Activated T-helper 17 cell treated with anti-CD3 and anti-CD28 coated beads, Interleukin-2, amount 50 U/mL, for 72 hours (primary cell): ENCODE data around the gene PI4K2A. TPM values are rescaled to one million over a fixed set of nuclear protein-coding genes. Genes with fewer than 3 reads are reported as not detected.
"Not testable (repeated sequence)": the region's sequence is repeated elsewhere in the genome, so short reads cannot be mapped to it uniquely, and the experiment has no call there.

Experiments
- ATAC-seq: fragments of 150-1000 bp; cut with Tn5 transposase; replicated peaks from 2 replicates; pipeline ENCODE4 v1.10.0; 2021; ENCODE audit warnings: mild to moderate bottlenecking, moderate library complexity
- H3K27ac Mint-ChIP-seq: one replicate; pipeline ENCODE4 v1.8.0; 2022; ENCODE audit warnings: mixed read lengths
- H3K27me3 Mint-ChIP-seq: one replicate; pipeline ENCODE4 v1.8.0; 2022; ENCODE audit warnings: mixed read lengths
- H3K36me3 Mint-ChIP-seq: one replicate; pipeline ENCODE4 v1.8.0; 2022; ENCODE audit warnings: low read depth, mild to moderate bottlenecking, mixed read lengths
- H3K4me1 Mint-ChIP-seq: one replicate; pipeline ENCODE4 v1.8.0; 2022; ENCODE audit warnings: mixed read lengths
- H3K4me3 Mint-ChIP-seq: one replicate; pipeline ENCODE4 v1.8.0; 2022; ENCODE audit warnings: mild to moderate bottlenecking, mixed read lengths
- H3K9me3 Mint-ChIP-seq: one replicate; pipeline ENCODE4 v1.8.0; 2022; ENCODE audit warnings: mixed read lengths
- total RNA-seq, 2 donors: library from RNA; stranded (reverse); gene quantifications; one replicate each; pipeline ENCODE4 v1.2.3, GENCODE V29; 2022

Gene PI4K2A
- total RNA-seq, 2 donors from 2014 or later = 6.6 to 12.4 TPM

DNA sequence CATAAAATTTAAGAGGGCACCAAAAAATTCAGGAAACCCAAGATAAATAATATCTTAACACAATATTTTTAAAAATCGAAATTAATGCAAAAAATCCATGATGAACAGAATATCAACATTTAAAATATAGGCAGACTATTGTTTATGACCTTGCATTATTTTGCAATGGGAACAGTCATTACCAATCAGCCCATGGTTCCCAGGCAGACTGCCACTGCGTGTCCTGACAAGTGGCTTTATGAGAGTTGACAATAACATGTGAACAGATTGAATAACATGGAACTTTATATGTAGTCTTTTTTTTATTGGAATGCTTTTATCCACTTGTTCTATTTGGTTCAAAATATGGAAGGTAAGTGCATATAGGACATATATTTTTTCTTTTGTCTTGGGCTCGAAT lies 49.7 kb downstream of the PI4K2A start:
- no peak for ATAC-seq
- Mint-ChIP-seq H3K36me3 (no peaks in the 10 kb centered on the region), H3K27me3 (no peaks in the 10 kb centered on the region), H3K27ac (no peak overlapping the region), H3K9me3 (no peaks in the 10 kb centered on the region), H3K4me1 (peaks cover 6% of the 10 kb centered on the region), H3K4me3 (no peak overlapping the region)

DNA sequence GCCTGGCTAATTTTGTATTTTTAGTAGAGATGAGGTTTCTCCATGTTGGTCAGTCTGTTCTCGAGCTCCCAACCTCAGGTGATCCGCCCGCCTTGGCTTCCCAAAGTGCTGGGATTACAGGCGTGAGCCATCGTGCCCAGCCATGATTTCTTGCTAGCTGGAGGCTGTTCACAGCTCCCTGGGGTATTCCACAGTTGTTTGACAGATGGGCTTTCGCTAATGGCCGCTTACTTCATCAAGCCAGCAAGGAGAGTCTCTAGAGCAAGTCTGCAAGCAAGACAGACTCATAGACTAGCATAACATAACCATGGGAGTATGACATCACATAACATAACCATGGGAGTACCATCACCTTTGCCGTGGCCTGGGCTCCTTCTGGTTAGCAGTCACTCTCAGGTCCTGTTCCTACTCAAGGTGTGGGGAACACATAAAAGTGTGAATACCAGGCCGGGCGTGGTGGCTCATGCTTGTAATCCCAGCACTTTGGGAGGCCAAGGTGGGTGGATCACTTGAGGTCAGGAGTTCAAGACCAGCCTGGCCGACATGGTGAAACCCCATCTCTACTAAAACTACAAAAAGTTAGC lies 57.7 kb downstream of the PI4K2A start:
- H3K4me1 Mint-ChIP-seq, H3K27ac Mint-ChIP-seq, H3K36me3 Mint-ChIP-seq, H3K27me3 Mint-ChIP-seq, H3K4me3 Mint-ChIP-seq, H3K9me3 Mint-ChIP-seq, ATAC-seq: not testable (repeated sequence)

DNA sequence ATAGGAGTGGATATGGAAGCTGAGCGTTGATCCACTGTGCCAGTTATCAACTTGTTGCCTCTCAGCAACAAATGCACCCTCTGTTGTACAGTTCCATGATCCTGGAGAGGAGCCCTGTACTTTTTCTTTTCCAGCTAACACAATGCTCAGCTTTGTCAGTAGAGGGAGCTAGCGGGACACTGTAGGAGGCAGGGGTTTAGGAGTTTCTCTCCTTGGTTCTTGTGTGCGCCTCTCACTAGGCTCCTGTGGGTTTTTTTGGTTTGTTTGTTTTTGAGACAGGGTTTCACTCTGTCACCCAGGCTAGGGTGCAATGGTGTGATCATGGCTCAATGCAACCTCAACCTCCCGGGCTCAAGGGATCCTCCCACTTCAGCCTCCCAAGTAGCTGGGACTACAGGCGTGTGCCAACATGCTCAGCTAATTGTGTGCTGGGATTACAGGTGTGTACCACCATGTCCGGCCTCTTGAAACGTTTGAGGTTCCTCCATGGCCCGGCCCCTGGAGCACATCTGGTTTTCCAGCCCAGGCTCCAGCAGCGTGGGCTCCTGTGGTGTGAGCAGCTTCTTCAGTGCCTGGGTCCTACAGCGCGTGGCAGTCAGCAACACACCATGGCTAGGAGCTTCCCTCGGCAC lies 61.1 kb downstream of the PI4K2A start:
- peaks cover 4% of the 10 kb centered on the region for H3K27me3 Mint-ChIP-seq
- no peak overlapping the region for H3K27ac Mint-ChIP-seq
- no peak overlapping the region for H3K4me3 Mint-ChIP-seq
- no peaks in the 10 kb centered on the region for H3K9me3 Mint-ChIP-seq
- H3K36me3 Mint-ChIP-seq = no peaks in the 10 kb centered on the region
- no peaks in the 10 kb centered on the region for H3K4me1 Mint-ChIP-seq
- ATAC-seq = peak; percentile 95

DNA sequence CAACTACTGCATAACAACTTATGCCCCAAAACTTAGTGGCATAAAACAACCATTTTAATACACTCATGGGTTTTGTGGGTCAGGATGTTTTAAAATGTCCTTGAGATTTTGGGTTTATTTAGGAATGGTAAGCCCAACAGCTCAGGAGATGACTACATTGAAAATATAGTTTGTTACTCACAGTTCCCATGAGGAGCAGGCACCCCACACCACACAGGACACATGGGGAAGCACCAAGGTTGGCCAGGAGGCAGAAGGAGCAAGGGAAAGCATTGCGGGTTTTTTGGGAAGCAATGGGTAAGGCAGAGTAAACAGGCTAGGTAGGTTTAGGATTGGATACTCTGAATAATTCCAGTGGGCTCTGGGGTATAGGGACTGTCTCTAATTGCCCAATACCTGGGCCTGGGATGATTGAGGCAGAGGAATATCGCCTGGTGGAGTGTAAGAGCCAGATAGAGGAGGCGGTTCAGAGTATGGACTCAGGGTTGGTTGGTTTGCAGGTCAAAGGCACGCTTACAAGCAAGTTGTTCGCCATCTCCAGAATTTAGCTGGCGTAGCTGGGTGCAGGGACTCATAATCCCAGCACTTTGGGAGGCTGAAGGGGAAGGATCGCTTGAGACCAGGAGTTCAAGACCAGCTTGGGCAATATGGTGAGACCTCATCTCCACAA lies 63.1 kb downstream of the PI4K2A start:
- ATAC-seq = no peak
- Mint-ChIP-seq H3K4me1 (no peaks in the 10 kb centered on the region), H3K27ac (no peak overlapping the region), H3K4me3 (no peak overlapping the region), H3K36me3 (no peaks in the 10 kb centered on the region), H3K9me3 (no peaks in the 10 kb centered on the region), H3K27me3 (peaks cover 4% of the 10 kb centered on the region)

DNA sequence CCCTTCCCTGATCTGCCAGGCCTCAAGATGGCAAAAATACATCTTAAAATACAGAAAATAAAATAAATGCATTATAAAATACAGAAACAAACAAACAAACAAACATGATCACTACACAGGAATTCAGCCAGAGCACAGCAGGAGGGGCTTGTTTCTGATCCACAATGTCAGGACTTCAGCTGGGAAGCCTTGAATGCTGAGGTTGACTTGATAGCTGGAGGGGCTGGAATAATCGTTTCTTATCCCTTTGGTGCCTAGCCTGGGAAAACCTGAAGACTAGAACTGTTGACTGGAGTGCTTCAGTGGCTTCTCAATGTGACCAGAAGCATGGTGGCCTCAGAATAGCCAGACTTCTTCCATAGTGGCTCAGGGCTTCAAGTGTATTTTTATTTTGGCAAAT lies 63.9 kb downstream of the PI4K2A start:
- H3K9me3 Mint-ChIP-seq = no peaks in the 10 kb centered on the region

DNA sequence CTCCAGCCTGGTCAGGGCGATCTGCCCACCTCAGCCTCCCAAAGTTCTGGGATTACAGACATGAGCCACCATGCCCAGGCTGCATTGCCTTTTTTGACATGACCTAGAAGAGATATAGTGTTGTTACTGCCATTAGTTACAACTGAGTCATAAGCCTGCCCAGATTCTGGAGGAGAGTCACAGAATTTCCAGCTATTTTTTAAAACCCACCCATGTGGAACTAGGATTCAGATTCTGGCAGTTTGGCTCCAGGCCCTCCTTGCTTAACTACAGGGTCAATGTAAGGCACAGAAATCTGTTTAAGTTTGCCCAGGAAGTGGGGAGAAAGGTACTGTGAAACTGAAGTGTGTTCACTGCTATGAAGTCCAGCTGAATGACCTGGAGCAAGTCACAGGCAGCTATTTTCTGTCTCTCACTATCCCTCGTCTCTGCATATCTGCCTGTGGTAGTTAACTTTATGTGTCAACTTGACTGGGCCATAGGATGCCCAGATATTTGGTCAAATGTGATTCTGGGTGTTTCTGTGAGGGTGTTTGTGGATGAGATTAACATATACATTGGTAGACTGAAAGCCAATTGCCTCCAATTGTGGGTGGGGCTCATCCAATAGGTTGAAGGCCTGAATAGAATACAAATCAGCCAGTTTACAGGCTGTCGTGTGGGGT lies 64.7 kb downstream of the PI4K2A start:
- ATAC-seq = no peak
- Mint-ChIP-seq H3K27me3 (peaks cover 10% of the 10 kb centered on the region), H3K36me3 (no peaks in the 10 kb centered on the region), H3K9me3 (no peaks in the 10 kb centered on the region), H3K27ac (no peak overlapping the region), H3K4me3 (no peak overlapping the region), H3K4me1 (no peaks in the 10 kb centered on the region)

More for the DNA sequence above, 63.9 kb downstream of the PI4K2A start:
- Mint-ChIP-seq H3K4me3 (no peak overlapping the region), H3K4me1 (no peaks in the 10 kb centered on the region), H3K27me3 (peaks cover 9% of the 10 kb centered on the region), H3K27ac (no peak overlapping the region), H3K36me3 (no peaks in the 10 kb centered on the region)
- no peak for ATAC-seq

DNA sequence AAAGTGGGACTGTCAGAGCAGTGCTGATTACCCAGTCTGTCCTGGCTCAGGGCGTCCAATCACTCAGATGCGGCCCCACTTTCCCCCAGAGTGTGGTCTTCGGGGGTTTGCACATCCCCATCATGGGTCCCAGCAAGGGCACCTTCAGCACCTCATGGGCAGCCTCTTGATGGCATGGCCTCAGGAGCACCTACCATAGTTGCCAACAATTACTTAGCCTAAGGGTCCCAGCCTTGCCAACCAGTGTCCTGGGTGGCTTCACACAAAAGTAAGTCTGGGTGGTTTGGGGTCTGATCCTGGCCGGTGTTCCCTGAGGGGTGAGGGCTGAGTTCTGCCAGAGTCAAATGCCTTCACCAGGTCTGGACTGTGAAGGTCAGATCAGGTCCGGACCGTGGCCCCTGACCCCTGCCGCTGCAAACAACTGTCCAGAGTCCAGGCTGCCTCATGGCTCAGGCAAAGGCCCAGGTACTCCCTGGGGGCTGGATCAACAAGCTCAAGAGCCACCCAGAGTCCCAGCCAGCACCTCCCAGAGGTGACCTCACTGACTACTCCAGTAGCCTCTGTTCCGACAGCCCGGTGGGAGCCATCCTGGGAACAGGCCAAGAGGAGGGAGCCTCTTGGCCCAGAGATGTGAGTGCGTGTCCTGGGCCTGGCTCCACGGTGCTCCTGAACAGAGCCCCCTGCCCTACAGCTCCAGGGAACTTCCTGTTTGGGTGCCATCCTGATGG lies 66.8 kb downstream of the PI4K2A start:
- Mint-ChIP-seq H3K27me3 (peaks cover 14% of the 10 kb centered on the region), H3K36me3 (no peaks in the 10 kb centered on the region), H3K9me3 (no peaks in the 10 kb centered on the region), H3K4me3 (no peak overlapping the region), H3K27ac (no peak overlapping the region), H3K4me1 (no peaks in the 10 kb centered on the region)
- no peak for ATAC-seq

DNA sequence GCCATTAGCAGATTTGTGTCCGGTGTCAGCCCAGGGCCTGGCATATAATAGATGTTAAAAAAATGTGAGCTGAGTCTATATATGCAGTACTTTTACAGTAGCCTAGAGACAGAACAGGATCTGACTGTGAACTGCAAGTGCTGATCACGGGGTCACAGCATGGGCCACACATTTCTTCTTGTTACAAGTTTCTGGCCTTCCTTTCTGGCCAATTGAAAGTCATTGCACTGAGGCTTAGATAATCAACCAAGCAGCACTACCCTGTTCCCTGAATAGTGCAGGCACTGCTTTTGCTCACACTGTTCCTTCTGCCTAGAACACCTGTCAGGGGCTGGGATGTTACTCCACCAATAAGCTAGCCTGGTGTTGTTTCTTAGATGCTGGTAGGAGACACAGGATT lies 67.7 kb downstream of the PI4K2A start:
- H3K36me3 Mint-ChIP-seq = no peaks in the 10 kb centered on the region
- no peak overlapping the region for H3K4me3 Mint-ChIP-seq

DNA sequence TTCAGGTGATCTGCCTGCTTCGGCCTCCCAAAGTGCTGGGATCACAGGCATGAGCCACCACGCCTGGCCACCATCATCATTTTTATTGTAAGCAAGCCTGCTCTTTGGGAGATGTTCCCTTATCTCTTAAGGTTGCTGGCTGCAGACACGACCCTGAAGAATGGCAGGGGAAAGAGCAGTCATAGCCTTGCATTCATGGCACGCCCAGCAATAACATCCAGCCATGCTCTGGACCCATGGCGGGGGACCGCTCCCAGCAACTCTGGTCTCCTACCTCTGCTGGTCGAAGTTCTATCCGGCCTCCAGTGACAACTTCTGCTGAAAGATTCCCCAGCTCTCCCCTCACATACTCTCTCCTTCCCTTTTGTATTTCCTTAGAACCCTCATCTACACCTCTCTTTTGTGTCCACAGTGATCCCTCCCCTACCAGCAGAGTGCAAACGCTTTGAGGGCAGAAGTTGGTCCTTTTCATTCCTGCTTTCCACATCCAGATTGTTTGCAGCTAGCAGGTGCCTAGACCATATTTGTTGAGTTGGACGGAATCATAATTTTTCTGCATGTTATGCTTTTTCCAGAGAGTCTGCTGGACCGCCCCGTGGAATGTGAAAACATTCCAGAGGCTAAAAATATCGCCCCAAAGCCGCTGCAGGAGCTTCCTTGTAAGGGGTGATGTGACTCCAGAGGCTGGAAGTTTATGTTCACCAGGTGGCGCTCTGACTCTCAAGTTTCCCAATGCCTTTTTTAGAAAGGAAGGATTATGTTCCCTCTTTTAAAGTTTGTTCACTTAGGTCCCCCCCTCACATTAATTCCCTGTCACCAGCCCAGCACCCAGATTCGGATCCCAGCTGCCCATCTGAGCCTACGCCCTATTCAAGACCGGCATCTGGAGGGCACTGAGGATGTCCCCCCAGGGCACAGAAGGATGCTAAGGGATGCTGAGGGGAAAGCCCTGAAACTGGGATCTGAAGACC lies 68.8 kb downstream of the PI4K2A start:
- no peaks in the 10 kb centered on the region for H3K36me3 Mint-ChIP-seq
- H3K4me3 Mint-ChIP-seq = no peak overlapping the region
- peaks cover 10% of the 10 kb centered on the region for H3K27me3 Mint-ChIP-seq
- no peaks in the 10 kb centered on the region for H3K4me1 Mint-ChIP-seq
- H3K9me3 Mint-ChIP-seq = no peaks in the 10 kb centered on the region
- H3K27ac Mint-ChIP-seq = no peak overlapping the region
- ATAC-seq = no peak

More for the DNA sequence above, 67.7 kb downstream of the PI4K2A start:
- peaks cover 14% of the 10 kb centered on the region for H3K27me3 Mint-ChIP-seq
- H3K4me1 Mint-ChIP-seq = no peaks in the 10 kb centered on the region
- ATAC-seq = no peak
- H3K27ac Mint-ChIP-seq = no peak overlapping the region
- H3K9me3 Mint-ChIP-seq = no peaks in the 10 kb centered on the region

DNA sequence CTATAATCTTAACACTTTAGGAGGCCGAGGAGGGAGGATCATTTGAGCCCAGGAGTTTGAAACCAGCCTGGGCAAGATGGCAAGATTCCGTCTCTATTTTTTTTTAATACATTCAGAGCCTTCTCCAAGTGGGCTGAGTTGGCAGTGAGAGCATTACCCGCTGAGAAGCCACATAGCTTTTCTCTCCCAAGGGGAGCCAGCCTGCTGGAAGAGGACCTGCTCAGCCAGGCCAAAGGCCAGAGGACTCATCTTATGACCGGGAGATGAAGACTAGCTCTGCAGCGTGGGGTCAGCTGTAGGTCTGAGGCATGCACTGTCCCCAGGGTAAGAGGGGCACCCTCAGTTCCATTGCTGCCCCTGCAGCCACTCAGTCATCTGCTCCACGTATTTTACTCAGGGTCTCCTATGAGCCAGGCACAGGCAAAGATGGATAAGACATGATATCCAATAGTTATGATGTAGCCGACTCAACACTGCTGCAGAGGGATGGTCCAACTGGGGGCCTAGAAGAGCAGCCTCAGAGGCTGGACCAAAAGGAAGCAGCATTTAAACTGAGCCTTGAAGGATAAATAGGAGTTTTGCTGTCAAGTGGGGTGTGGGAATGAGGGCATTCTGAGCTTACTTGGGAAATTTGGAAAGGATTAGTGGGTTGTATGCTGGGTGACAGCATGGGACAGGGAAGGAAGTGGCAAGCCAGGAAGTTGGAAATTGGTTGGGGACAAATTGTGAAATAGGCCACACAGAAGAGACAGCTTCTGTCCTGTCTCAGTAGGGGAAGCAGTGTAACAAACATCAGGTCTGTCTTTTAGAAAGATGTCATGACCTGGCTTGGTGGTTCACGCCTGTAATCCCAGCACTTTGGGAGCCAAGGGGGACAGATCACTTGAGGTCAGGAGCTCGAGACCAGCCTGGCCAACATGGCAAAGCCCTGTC lies 71.4 kb downstream of the PI4K2A start:
- H3K9me3 Mint-ChIP-seq = no peaks in the 10 kb centered on the region
- H3K36me3 Mint-ChIP-seq = no peaks in the 10 kb centered on the region
- no peak for ATAC-seq
- H3K4me1 Mint-ChIP-seq = no peaks in the 10 kb centered on the region
- H3K27me3 Mint-ChIP-seq = peaks cover 10% of the 10 kb centered on the region
- peak overlapping the region; percentile 26 for H3K27ac Mint-ChIP-seq
- peak overlapping the region; percentile 83 for H3K4me3 Mint-ChIP-seq

DNA sequence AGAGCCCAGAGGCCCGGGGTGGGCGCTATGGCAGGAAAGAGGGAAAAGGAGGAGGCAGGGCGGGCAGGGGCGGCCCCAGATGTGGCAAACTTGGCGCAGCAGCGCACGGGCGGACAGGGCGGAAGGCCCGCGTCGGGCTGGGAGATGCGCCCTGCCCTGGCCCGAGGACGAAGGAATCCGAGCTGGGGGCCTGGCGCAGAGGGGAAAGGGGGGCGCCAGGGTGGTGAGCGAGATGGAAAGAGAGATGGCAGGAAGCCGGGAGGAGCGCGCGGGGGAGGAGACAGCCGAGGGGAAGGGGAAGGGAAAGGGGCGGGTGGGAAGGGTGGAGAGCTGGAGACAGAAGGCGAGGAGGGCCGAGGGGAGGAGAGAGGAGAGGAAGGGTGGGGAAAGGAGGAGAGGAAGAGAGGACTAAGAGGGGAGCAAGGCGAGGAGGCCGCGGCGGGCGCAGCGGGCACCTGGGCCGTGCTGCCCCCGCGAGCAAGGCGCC lies 72.9 kb downstream of the PI4K2A start, which contains the start of gene MARVELD1:
TSS of gene MARVELD1 (plus strand) at position 392 of the 487 bp plus-strand sequence. CDS start 147 bp downstream, outside the sequence.
- Mint-ChIP-seq H3K4me1 (no peaks in the 10 kb centered on the region), H3K9me3 (no peaks in the 10 kb centered on the region)

DNA sequence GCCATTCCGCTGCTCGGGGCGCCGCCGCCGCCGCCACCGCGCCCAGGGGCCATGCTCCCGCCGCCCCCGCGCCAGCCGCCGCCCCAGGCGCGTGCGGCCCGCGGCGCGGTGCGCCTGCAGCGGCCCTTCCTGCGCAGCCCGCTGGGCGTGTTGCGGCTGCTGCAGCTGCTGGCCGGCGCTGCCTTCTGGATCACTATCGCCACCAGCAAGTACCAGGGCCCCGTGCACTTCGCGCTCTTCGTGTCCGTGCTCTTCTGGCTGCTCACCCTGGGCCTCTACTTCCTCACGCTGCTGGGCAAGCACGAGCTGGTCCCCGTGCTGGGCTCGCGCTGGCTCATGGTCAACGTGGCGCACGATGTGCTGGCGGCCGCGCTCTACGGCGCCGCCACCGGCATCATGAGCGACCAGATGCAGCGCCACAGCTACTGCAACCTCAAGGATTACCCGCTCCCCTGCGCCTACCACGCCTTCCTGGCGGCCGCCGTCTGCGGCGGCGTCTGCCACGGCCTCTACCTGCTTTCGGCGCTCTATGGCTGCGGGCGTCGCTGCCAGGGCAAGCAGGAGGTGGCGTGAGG lies 73.4 kb downstream of the PI4K2A start:
- peak overlapping the region; percentile 49 for H3K27ac Mint-ChIP-seq
- H3K9me3 Mint-ChIP-seq = no peaks in the 10 kb centered on the region
- H3K36me3 Mint-ChIP-seq = no peaks in the 10 kb centered on the region

More for the DNA sequence above, 72.9 kb downstream of the PI4K2A start, which contains the start of gene MARVELD1:
- Mint-ChIP-seq H3K36me3 (no peaks in the 10 kb centered on the region), H3K27ac (peak within 1 kb of the TSS; percentile 83), H3K27me3 (peaks cover 10% of the 10 kb centered on the region), H3K4me3 (peak within 1 kb of the TSS; percentile 83)
- no peak for ATAC-seq

More for the DNA sequence above, 73.4 kb downstream of the PI4K2A start:
- Mint-ChIP-seq H3K4me3 (peak overlapping the region; percentile 83), H3K4me1 (no peaks in the 10 kb centered on the region), H3K27me3 (peaks cover 10% of the 10 kb centered on the region)
- ATAC-seq = peak; percentile 84
